HG02571 (cell line): ENCODE results near the gene TENT4B.
"Not testable (repeated sequence)": the region's sequence is repeated elsewhere in the genome, so short reads cannot be mapped to it uniquely, and the experiment has no call there.

Experiments
- ATAC-seq: cut with Tn5 transposase; IDR thresholded peaks from one replicate; pipeline ENCODE4 v1.9.1; 2021; ENCODE audit warnings: mild to moderate bottlenecking, moderate library complexity; ENCODE audit not compliant: unreplicated experiment

TENT4B gene

DNA sequence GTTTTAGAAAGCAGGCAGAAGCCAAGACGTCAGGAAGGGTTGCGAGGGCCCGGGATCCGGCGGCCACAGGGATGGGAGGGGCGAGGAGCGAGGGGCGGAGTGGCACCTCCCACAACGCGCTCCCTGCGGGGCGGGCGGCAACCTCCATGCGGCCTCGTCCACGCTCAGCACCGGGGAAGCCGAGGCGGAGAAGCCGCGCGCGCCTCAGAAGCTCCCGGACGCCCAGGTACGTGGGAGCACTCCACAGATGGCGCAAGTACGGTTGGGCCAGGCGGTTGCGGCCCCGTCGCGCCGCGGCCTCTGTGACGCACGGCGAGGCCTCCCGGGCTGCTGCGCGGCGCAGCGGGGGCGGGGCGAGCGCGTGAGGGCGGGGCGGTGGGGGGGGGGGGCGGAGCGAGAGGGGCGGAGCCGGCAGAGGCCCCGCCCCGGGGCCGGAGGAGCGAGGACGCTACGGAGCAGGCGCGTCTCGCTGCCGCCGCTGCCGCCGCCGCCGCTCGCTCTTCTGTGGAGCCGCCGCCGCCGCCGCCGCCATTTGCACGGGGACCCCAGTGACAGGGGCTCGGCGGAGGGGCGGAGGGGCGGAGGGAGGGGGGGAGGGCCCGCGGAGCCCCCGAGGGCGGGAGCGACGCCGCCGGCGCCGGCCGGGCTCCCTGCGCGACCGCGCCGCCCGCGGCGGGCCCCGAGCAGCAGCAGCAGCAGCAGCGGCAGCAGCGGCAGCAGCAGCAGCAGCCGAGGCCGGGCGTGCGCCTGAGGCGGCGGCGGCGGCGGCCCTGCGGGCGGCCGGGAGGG is at the start of gene TENT4B:
TENT4B (plus strand) TSS at position 500 of the 789 bp plus-strand sequence. CDS start 316 bp downstream, outside the sequence.
- peak; percentile 72 for ATAC-seq

DNA sequence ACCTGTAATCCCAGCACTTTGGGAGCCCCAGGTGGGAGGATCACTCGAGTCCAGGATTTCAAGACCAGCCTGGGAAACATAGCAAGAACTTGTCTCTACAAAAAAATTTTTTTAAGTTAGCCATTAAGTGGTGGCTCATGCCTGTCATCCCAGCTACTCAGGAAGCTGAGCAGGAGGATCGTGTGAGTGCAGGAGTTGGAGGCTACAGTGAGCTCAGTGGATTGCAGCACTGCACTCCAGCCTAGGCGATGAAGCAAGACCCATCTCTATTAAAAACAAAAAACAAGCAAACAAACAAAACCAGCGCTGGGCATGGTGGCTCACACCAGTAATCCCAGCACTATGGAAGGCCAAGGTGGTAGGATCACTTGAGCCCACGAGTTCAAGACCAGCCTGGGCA is 49.3 kb upstream of the TENT4B start:
- ATAC-seq, result no peak

DNA sequence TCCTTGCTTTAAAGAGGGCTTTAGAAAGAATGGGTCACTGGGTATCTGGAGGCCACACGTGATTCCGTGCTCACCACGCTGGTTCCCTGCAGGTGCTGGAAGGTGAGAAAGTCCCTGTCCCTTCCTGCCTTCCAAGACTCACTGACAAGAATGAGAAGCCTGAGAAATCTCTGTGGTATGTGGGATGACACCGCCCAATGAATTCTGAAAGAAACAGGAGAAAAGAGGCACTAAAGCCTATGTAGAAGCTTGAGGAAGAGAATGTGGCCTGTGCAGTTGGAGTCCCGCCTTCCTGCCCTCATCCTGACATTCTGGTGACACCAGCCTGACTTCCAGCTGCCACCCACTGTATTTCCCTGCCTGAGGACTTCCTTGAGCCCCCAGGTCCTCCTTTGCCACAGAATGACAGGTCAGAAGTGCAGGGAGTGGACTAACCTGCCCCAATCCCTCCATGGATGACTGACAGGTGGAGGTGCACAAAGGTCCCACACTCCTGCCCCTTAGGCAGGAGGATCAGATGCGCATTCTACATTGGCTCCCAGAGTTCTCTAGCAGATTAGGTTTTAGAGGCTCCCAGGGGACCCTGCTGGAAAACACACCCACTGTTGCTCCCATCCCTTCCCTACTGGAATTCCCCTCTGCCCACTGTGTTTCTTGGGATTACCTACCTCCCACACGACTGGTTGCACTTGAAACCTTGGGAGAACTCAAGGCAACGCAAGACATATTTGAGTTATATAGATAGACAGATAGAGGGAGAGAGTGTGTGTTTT is 38.6 kb upstream of the TENT4B start:
- ATAC-seq, result no peak

DNA sequence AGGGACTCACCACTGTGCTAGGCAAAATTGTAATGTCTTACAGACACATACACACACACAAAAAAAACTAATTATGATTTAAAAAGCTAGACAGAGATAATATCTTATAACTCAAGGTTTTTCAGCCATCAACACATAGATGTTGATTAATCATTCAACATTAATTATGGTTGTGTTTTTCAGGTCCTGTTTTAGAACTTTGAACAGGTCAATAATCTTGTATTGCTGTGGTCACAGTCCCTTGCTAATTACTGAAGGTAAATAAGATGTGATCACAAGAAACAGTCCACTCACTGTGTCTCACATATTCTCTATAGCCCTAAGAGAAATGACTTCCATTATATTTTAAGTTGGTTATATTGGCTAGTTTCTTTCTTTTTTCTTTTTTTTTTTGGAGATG is 32.4 kb upstream of the TENT4B start:
- no peak for ATAC-seq

DNA sequence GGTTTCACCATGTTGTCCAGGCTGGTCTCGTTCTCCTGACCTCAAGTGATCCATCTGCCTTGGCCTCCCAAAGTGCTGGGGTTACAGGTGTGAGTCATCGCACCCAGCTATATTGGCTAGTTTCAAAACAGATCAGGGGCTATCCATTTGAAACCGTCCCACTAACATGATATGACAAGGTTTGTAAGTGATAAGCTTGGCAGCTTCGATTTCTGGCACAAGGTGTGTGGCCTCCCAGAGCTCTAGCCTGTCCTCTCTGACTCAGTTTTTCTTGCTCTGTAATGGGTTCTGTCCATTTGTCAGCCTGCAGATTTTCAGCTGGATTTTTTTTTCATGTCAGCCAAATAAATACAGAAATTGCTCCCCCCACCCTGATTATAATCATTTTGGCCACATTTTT is 31.8 kb upstream of the TENT4B start:
- ATAC-seq, result peak; percentile 46

DNA sequence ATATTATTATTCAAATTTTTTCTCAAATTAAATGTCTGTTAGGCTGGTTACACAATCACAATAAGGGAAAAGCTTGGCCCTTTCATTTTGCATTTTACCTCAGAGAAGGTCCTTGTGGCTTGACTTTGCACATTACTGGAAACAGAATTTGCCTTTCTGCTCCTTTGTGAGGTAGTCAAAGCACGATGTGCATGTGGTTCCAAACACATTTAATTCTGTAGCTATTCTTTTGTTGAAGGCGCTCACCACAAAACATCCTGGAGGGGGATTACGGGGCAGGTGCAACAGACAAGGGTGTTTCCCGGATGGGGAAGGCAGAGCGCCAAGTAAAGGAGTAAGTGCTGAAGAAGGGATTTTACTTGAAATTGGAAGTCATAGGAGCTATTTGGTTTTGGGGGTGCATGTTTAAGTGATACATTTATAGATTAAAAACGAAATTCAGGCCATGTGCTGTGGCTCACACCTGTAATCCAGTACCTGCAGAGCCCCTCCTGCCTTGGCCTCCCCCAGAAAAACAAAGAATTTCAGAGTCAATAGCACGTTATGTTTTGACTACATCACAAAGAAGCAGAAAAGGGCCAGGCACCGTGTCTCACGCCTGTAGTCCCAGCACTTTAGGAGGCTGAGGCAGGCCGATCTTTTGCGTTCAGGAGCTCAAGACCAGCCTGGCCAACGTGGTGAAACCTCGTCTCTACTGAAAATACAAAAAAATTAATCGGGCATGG is 31.2 kb upstream of the TENT4B start:
- ATAC-seq, result peak; percentile 49

DNA sequence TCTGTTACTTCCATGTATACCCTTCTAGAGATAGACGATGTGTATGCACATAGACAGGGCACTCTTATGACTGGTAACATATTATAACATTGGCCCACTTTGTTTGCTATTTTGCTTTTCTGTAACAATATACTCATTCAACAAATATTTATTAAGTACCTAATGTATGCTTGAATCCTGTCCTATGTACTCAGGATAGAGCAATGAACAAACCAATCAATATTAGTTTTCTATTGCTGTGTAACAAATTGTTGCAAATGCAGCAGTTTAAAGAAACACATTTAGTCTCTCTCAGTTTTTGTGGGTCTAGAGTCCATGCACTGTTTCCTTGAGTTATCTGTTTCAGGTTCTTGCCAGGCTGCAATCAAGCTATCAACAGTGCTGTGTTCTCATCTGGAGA is 29.7 kb upstream of the TENT4B start:
- ATAC-seq, result no peak

- ATAC-seq, result no peak
Observed at GRCh38 chr16:50124769-50125168, 28.3 kb upstream of the TENT4B start.

- ATAC-seq, result no peak
Observed at GRCh38 chr16:50126183-50126582, 26.9 kb upstream of the TENT4B start.

- not testable (repeated sequence) for ATAC-seq
Observed at GRCh38 chr16:50132571-50132970, 20.5 kb upstream of the TENT4B start.

GRCh38 chr16:50133214-50133613 is 19.9 kb upstream of the TENT4B start:
- no peak for ATAC-seq

GRCh38 chr16:50136399-50136798 is 16.7 kb upstream of the TENT4B start:
- ATAC-seq, result no peak

GRCh38 chr16:50137268-50137667 is 15.8 kb upstream of the TENT4B start:
- no peak for ATAC-seq

DNA sequence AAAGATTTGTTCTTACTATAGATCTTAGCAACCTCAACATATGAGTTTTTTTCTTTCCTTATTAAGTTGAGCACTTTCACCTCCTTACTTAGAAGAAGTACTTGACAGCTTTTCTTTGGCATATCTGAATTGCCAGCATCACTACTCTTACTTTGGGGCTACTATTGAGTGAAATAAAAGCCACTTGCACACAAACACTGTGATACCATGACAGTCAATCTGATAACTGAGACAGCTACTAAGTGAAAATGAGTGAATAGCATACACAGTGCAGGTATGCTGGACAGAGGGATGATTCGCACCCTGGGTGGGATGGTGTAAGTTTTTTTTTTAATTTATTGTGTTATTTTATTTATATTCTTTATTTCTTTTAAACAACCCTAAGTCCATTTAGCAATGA is 13.5 kb upstream of the TENT4B start:
- no peak for ATAC-seq

- no peak for ATAC-seq
Observed at GRCh38 chr16:50144211-50144610, 8.9 kb upstream of the TENT4B start.

DNA sequence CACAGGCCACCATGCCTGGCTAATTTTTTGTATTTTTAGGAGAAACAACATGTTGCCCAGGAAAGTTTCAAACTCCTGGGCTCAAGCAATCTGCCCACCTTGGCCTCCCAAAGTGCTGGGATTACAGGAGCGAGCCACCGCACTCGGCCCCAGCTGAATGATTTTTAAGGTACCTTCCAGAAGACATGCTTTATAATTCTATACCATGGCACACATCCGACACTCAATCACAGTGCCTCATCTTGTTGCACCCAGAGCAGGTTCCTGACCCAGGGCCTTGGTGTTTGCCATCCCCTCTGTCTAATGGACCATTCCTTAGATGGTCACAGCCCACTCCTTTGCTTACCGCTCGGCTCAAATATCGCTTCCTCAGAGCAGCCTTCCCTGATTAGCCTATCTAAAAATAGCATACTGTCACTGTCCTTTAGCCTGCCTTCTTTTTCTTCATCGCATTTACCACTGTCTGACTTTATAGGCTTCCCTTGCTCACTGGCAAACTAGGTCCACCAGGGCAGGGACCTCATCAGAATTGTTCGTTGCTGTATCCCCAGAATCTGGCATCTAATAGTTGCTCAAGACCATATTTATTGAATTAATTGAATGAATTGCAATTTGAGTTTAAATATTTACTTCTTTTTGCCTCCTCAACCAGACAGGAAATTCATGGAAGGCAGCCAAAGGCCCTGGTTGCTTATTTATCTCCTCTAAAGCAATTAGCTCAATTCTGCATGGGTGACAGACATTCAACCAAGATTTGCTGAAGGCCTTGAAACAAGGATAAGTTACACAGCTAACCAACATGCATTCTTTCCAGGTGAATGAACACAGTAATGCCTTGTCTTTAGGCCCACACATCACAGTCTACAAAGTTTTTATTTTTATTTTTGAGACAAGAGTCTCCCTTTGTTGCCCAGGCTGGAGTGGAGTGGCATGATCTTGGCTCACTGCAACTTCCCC is 6.3 kb upstream of the TENT4B start:
- no peak for ATAC-seq

DNA sequence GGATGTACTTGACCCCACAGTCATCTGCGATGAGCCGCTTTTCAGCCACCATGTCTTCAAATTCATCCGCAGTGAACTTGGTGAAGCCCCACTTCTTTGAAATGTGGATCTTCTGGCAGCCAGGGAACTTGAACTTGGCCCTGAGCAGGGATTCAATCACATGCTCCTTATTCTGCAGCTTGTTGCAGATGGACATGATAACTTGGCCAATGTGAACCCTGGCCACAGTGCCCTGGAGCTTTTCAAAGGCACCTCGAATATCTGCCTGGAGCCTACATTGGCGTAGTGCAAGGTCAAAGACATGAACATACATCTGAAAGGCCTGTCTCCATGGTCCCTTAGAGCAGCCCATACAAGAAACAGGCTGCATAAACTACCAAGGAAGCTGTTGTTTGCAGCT is 1.8 kb upstream of the TENT4B start:
- ATAC-seq, result no peak

DNA sequence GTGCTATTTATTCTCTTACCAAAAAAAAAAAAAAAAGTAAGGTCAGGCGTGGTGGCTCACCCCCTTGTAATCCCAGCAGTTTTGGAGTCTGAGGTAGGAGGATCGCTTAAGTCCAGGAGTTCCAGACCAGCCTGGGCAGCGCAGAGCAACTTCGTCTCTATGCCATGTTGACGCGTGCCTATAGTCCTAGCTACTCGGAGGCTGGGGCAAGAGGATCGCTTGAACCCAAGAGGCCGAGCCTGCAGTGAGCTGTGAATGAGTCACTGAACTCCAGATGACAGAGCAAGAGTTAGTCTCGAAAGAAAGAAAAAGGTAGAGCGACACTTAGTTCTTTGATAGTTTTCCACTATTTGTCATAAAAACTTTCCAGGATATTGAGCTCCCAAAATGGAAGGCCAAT is 1.4 kb upstream of the TENT4B start:
- ATAC-seq, result no peak

GRCh38 chr16:50152351-50152806 is 727 bp upstream of the TENT4B start:
- peak; percentile 53 for ATAC-seq
